T-cell (primary cell): ENCODE measurements around the gene ANO10. TPM values are rescaled to one million over a fixed set of nuclear protein-coding genes. Genes with fewer than 3 reads are reported as not detected.

ENCODE experiments used
- ATAC-seq, 4 experiments: fragments of 200-7000 bp in 3 of 4; fragments of 150-1000 bp in 1 of 4; cut with Tn5 transposase; replicated peaks in 1 of 4; 1 replicate in 3 of 4; 2 replicates in 1 of 4; pipeline ENCODE4 v1.10.0; 2021; ENCODE audit warnings: moderate library complexity in 3 of 4, mild to moderate bottlenecking in 2 of 4, moderate number of reproducible peaks in 1 of 4
- CTCF ChIA-PET, 2 donors: fragments of 300-600 bp; sonication (Branson Sonifier 250); formaldehyde crosslinking; loops; one replicate each; lab custom pipeline; 2022; ENCODE audit warnings: antibody characterized with exemption in 2 of 2; lab: Charles Lee
- POLR2A ChIA-PET, 2 donors: fragments of 300-600 bp; sonication (Branson Sonifier 250); formaldehyde crosslinking; loops; one replicate each; lab custom pipeline; 2022; ENCODE audit warnings: antibody characterized with exemption in 2 of 2; lab: Charles Lee
- DNase-seq, 35 experiments: peaks; one replicate each; pipeline versions ENCODE4 v3.0.0 to v3.0.0-alpha.2; 2013 to 2023
- H3K27ac ChIP-seq: one replicate; pipeline ENCODE4 v1.5.1; 2013; ENCODE audit warnings: low read length
- H3K27me3 ChIP-seq, 2 experiments: replicated peaks in 1 of 2; 1 replicate in 1 of 2; 2 replicates in 1 of 2; pipeline versions ENCODE4 v1.6.1 to v1.7.0; 2013; ENCODE audit warnings: low read length in 1 of 2, mixed read lengths in 1 of 2; ENCODE audit not compliant: control insufficient read depth in 2 of 2, insufficient read depth in 2 of 2; ENCODE audit errors: extremely low read depth in 1 of 2
- H3K36me3 ChIP-seq, 2 donors: 1 replicate in 1 of 2; 2 replicates in 1 of 2; pipeline versions ENCODE4 v1.6.1 to v1.7.0; 2013; ENCODE audit warnings: low read length in 1 of 2; ENCODE audit not compliant: control insufficient read depth in 2 of 2, insufficient read depth in 1 of 2; ENCODE audit errors: extremely low read depth in 1 of 2
- H3K4me1 ChIP-seq, 2 experiments: 1 replicate in 1 of 2; 2 replicates in 1 of 2; pipeline versions ENCODE4 v1.6.1 to v1.7.0; 2013; ENCODE audit warnings: low read length in 2 of 2, mixed read lengths in 1 of 2; ENCODE audit not compliant: insufficient read depth in 2 of 2, control insufficient read depth in 1 of 2; ENCODE audit errors: extremely low read depth in 1 of 2
- H3K4me3 ChIP-seq, 2 donors: 1 replicate in 1 of 2; 2 replicates in 1 of 2; pipeline versions ENCODE4 v1.5.1 to v1.7.0; 2013; ENCODE audit warnings: mild to moderate bottlenecking in 2 of 2, low read length in 1 of 2, moderate library complexity in 1 of 2; ENCODE audit not compliant: control insufficient read depth in 1 of 2; ENCODE audit errors: extremely low read depth in 1 of 2
- H3K9me3 ChIP-seq: 2 replicates; pipeline ENCODE4 v1.7.0; 2013
- H3K27ac Mint-ChIP-seq, 2 donors: one replicate each; pipeline ENCODE4 v1.8.0; 2020 to 2021; ENCODE audit warnings: mild to moderate bottlenecking in 2 of 2, mixed read lengths in 2 of 2
- H3K27me3 Mint-ChIP-seq, 2 donors: one replicate each; pipeline ENCODE4 v1.8.0; 2021 to 2022; ENCODE audit warnings: mixed read lengths in 2 of 2
- H3K36me3 Mint-ChIP-seq: one replicate; pipeline ENCODE4 v1.8.0; 2021; ENCODE audit warnings: mixed read lengths
- H3K4me1 Mint-ChIP-seq, 3 donors: one replicate each; pipeline ENCODE4 v1.8.0; 2020 to 2022; ENCODE audit warnings: mixed read lengths in 3 of 3, mild to moderate bottlenecking in 1 of 3
- H3K4me3 Mint-ChIP-seq, 3 donors: one replicate each; pipeline ENCODE4 v1.8.0; 2020 to 2022; ENCODE audit warnings: mild to moderate bottlenecking in 3 of 3, mixed read lengths in 3 of 3, moderate library complexity in 3 of 3
- H3K9me3 Mint-ChIP-seq, 3 donors: one replicate each; pipeline ENCODE4 v1.8.0; 2020 to 2022; ENCODE audit warnings: mixed read lengths in 3 of 3
- WGBS: methylation state at CpG from one replicate; pipeline ENCODE4 v1.1.5; 2013; ENCODE audit warnings: missing lambda C conversion rate; ENCODE audit not compliant: insufficient coverage; 5-methylcytosine and 5-hydroxymethylcytosine counted together
- total RNA-seq, 35 experiments: library from RNA in 6 of 35; stranded (reverse) in 6 of 35; fragments of 120-200 nt in 1 of 35; gene quantifications; one replicate each; pipeline versions ENCODE4 v1.2.1 to v1.2.4 and lab custom pipeline; 2013 to 2026

Gene ANO10
- total RNA-seq, 5 donors from 2014 or later (not counting 1 experiment from before 2014, with no cell fraction given) = 8.4 to 12.3 (median 9.4) TPM

DNA sequence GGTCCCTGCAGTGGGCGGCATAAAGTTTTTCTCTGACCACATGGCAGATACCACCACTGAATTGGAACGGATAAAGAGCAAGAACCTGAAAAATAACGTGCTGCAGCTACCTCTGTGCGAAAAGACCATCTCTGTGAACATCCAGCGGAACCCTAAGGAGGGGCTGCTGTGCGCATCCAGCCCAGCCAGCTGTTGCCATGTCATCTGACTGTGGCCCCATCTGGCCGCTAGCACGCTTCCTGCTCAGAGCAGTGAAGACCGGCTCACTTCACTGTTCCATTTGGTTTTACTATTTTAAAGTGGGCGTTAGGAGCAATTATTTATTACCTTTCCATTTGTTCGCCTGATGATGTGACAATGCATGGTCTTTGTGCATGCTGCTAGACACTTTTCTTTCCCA, 273.5 kb downstream of the ANO10 start:
- ATAC-seq (no peak), DNase-seq (no peak)
- 88% methylated on average over 9 of the region's 11 CpGs for WGBS
- Histone ChIP-seq H3K9me3 (peaks cover 5% of the 10 kb centered on the region), H3K4me3 (no peak overlapping the region), H3K36me3 (peaks cover 11 to 58% of the 10 kb centered on the region in 2 donors), H3K4me1 (peaks cover 46 to 54% of the 10 kb centered on the region in 2 experiments), H3K27me3 (no peaks in the 10 kb centered on the region), H3K27ac (peak overlapping the region; percentile 85)
- ChIA-PET CTCF (interaction anchor here (0.6 to 0.7 kb wide), 2 partner anchors 14 to 25 kb away, joined by 3 read pairs; no protein-coding TSS in a partner anchor), POLR2A (interaction anchor here (0.6 to 1.6 kb wide), 2 partner anchors 19 to 52 kb away, joined by 3 to 4 read pairs; no protein-coding TSS in a partner anchor)
- H3K9me3 Mint-ChIP-seq = peaks cover 17 to 25% (median 19%) of the 10 kb centered on the region in 3 donors
- H3K36me3 Mint-ChIP-seq = peaks cover 85% of the 10 kb centered on the region
- peaks cover 60 to 68% (median 61%) of the 10 kb centered on the region in 3 donors for H3K4me1 Mint-ChIP-seq
- peak overlapping the region in 1 of 3 donors; percentile 73 for H3K4me3 Mint-ChIP-seq
- H3K27ac Mint-ChIP-seq = peak overlapping the region; percentile 80 to 81
- H3K27me3 Mint-ChIP-seq = no peaks in the 10 kb centered on the region

DNA sequence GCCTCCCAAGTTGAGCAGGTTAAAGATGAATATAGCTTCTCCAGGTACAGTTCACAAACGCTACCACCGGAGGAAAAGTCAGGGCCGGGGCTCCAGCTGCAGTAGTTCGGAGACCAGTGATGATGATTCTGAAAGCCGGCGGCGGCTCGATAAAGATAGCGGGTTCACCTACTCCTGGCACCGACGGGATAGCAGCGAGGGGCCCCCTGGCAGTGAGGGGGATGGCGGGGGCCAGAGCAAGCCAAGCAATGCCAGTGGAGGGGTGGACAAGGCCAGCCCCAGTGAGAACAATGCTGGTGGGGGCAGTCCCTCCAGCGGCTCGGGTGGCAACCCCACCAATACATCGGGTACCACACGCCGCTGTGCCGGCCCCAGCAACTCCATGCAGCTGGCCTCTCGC, 274.0 kb downstream of the ANO10 start:
- Histone ChIP-seq H3K4me1 (peaks cover 51 to 57% of the 10 kb centered on the region in 2 experiments), H3K9me3 (peaks cover 5% of the 10 kb centered on the region), H3K4me3 (no peak overlapping the region), H3K27me3 (no peaks in the 10 kb centered on the region), H3K27ac (peak overlapping the region; percentile 85), H3K36me3 (peaks cover 11 to 62% of the 10 kb centered on the region in 2 donors)
- 97% methylated on average over 13 of the region's 20 CpGs for WGBS
- ChIA-PET CTCF (interaction anchor here (0.6 to 1.5 kb wide), 5 partner anchors 10 to 48 kb away, joined by 3 to 5 read pairs (median 3); no protein-coding TSS in a partner anchor), POLR2A (interaction anchor here in 1 of 2 donors (1.6 kb wide), 1 partner anchor 51 kb away, joined by 4 read pairs; no protein-coding TSS in a partner anchor)
- no peak for DNase-seq
- Mint-ChIP-seq H3K4me1 (peaks cover 66 to 74% (median 67%) of the 10 kb centered on the region in 3 donors), H3K9me3 (peaks cover 14 to 19% (median 15%) of the 10 kb centered on the region in 3 donors), H3K36me3 (peaks cover 87% of the 10 kb centered on the region), H3K4me3 (peak overlapping the region; percentile 51 to 73 (median 56)), H3K27me3 (no peaks in the 10 kb centered on the region), H3K27ac (peak overlapping the region; percentile 91 to 92)
- ATAC-seq = no peak

DNA sequence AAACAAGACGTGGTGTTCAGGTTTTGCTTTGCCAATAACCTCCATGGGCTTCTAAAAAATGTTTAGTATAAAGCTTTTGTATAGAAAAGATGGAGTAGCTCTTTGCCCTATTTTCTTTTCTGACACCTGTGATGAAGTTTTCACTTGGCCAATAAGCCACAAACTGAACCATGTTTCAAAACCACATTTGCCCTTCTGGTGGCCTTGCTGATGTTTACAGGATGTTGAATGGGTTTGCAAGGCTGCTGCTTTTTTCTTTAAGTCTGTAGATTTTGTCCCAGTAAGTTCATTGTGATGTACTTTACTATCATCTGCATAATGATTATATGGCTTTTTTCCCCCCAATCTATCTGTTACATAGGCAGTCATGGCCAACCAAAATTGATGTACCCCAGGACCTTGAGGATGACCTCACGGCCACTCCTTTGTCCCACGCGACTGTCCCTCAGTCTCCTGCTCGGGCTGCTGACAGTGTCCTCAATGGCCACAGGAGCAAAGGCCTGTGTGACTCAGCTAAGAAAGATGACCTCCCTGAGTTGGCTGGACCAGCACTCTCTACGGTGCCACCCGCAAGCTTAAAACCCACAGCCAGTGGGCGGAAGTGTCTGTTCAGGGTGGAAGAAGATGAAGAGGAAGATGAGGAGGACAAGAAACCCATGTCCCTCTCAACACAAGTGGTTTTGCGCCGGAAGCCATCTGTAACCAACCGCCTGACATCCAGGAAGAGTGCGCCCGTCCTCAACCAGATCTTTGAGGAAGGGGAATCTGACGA, 274.6 kb downstream of the ANO10 start:
- Histone ChIP-seq H3K9me3 (no peaks in the 10 kb centered on the region), H3K4me1 (peaks cover 57 to 62% of the 10 kb centered on the region in 2 experiments), H3K4me3 (peak overlapping the region in 1 of 2 donors; percentile 7), H3K27ac (peak overlapping the region; percentile 85), H3K36me3 (peaks cover 11 to 68% of the 10 kb centered on the region in 2 donors), H3K27me3 (no peaks in the 10 kb centered on the region)
- Mint-ChIP-seq H3K9me3 (peaks cover 7 to 13% (median 11%) of the 10 kb centered on the region in 3 donors), H3K4me3 (peak overlapping the region; percentile 51 to 73 (median 56)), H3K27me3 (no peaks in the 10 kb centered on the region), H3K4me1 (peaks cover 72 to 80% (median 73%) of the 10 kb centered on the region in 3 donors), H3K36me3 (peaks cover 87% of the 10 kb centered on the region), H3K27ac (peak overlapping the region; percentile 91 to 92)
- DNase-seq (peak in 33 of 35 experiments; percentile 12 to 83 (median 50)), ATAC-seq (peak; percentile 79 to 83 (median 81))
- POLR2A ChIA-PET = interaction anchor here (0.6 to 1.7 kb wide), 7 partner anchors 9 to 60 kb away, joined by 3 to 10 read pairs (median 3); no protein-coding TSS in a partner anchor
- CTCF ChIA-PET = interaction anchor here (0.6 to 2.7 kb wide), 15 partner anchors 10 to 190 kb away, joined by 3 to 8 read pairs (median 4); partner anchors contain the start of gene SNRK (in 1 of the 2)
- WGBS = 69% methylated on average over 4 of the region's 14 CpGs

DNA sequence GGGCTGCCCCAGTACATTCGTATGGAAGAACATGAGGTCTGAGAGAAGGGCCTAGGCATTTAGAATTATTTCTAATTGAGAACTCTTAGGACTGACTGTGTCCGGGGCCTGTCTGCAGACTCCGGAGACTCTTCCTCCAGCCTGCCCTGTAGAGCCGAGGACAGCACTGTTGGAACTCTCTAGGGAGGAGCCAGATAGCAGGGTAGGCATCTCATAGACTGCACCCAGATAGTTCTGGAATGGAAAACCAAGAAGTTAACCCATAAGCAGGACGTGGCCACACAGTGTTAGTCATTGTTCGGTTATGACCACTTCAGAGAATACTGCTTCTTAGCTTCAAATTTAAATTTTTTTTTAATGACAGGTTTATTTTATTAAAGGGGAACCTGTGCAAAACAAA, 275.9 kb downstream of the ANO10 start:
- 92% methylated on average over 4 of the region's 6 CpGs for WGBS
- H3K9me3 Mint-ChIP-seq = peaks cover 0 to under 1% (median 0%) of the 10 kb centered on the region in 3 donors

GRCh38 chr3:43345246-43345645, 276.6 kb downstream of the ANO10 start:
- DNase-seq (no peak), ATAC-seq (no peak)
- Histone ChIP-seq H3K27me3 (no peaks in the 10 kb centered on the region), H3K9me3 (no peaks in the 10 kb centered on the region), H3K27ac (peak overlapping the region; percentile 85), H3K4me3 (no peak overlapping the region), H3K36me3 (peaks cover 23 to 77% of the 10 kb centered on the region in 2 donors), H3K4me1 (peaks cover 63 to 68% of the 10 kb centered on the region in 2 experiments)
- H3K4me1 Mint-ChIP-seq = peaks cover 83 to 88% (median 85%) of the 10 kb centered on the region in 3 donors
- no peaks in the 10 kb centered on the region for H3K9me3 Mint-ChIP-seq
- POLR2A ChIA-PET = interaction anchor here (0.6 to 1.7 kb wide), 7 partner anchors 8 to 321 kb away, joined by 3 to 10 read pairs (median 3); no protein-coding TSS in a partner anchor
- WGBS = 90% methylated on average over 4 of the region's 4 CpGs
- peaks cover 78% of the 10 kb centered on the region for H3K36me3 Mint-ChIP-seq
- H3K27ac Mint-ChIP-seq = peak overlapping the region; percentile 91 to 92
- CTCF ChIA-PET = interaction anchor here in 1 of 2 donors (2.7 kb wide), 1 partner anchor 33 kb away, joined by 7 read pairs; no protein-coding TSS in a partner anchor
- H3K27me3 Mint-ChIP-seq = no peaks in the 10 kb centered on the region
- H3K4me3 Mint-ChIP-seq = peak overlapping the region in 2 of 3 donors; percentile 34 to 73

More for the DNA sequence above, 275.9 kb downstream of the ANO10 start:
- peaks cover 20 to 76% of the 10 kb centered on the region in 2 donors for H3K36me3 ChIP-seq
- POLR2A ChIA-PET = interaction anchor here (0.6 to 1.7 kb wide), 5 partner anchors 8 to 59 kb away, joined by 3 to 10 read pairs (median 5); no protein-coding TSS in a partner anchor
- H3K9me3 ChIP-seq = no peaks in the 10 kb centered on the region
- Mint-ChIP-seq H3K36me3 (peaks cover 78% of the 10 kb centered on the region), H3K4me3 (peak overlapping the region in 2 of 3 donors; percentile 7 to 73), H3K27me3 (no peaks in the 10 kb centered on the region), H3K27ac (peak overlapping the region; percentile 91 to 92), H3K4me1 (peaks cover 82 to 83% (median 83%) of the 10 kb centered on the region in 3 donors)
- DNase-seq (no peak), ATAC-seq (peak in 1 of 4 experiments; percentile 22)
- no peak overlapping the region for H3K4me3 ChIP-seq
- H3K27me3 ChIP-seq = no peaks in the 10 kb centered on the region
- H3K4me1 ChIP-seq = peaks cover 63 to 68% of the 10 kb centered on the region in 2 experiments
- peak overlapping the region; percentile 85 for H3K27ac ChIP-seq
- CTCF ChIA-PET = interaction anchor here in 1 of 2 donors (0.5 to 2.7 kb wide), 6 partner anchors 32 to 184 kb away, joined by 3 to 8 read pairs (median 6); no protein-coding TSS in a partner anchor
